ENCODE measurements around the gene PFKFB2.

DNA sequence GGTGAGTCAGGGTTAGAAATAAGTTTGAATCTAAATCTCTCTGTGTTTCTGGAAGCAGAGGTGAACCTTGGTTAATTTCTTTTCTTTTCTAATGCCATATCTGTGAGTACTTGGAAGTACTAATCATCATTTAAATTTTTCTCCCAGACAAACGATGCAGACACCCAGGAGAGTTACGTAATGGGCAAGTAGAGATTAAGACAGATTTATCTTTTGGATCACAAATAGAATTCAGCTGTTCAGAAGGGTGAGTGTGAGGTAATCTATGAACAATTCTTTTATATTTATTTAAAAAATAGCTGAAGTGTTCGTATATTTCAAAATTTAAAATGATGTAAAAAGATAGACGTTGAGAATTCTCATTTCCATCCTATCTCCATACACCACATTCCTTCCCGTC, 62.2 kb downstream of the PFKFB2 start:
- TF ChIP-seq ZNF274 (IDR thresholded peaks at IDR 0.05; ENCODE audit: low read depth, low read length) (no peak), SUZ12 (IDR thresholded peaks at IDR 0.05; ENCODE audit: extremely low read depth, insufficient read depth, insufficient read length) (no peak)

Data from NT2/D1 (cell line).